ENCODE results near the gene MSANTD3. TPM values are rescaled to one million over a fixed set of nuclear protein-coding genes. Genes with fewer than 3 reads are reported as not detected.

Gene MSANTD3
- total RNA-seq, 1 donor from 2014 or later = 58.7 TPM

GRCh38 chr9:100478192-100478591 is 51.2 kb downstream of the MSANTD3 start:
- no peaks in the 10 kb centered on the region for H3K27me3 Mint-ChIP-seq (ENCODE audit: unreplicated experiment)
- no peak overlapping the region for H3K4me3 Mint-ChIP-seq (ENCODE audit: unreplicated experiment)
- no peaks in the 10 kb centered on the region for H3K9me3 Mint-ChIP-seq (ENCODE audit: unreplicated experiment)
- TF ChIP-seq CTCF (IDR thresholded peaks at IDR 0.05) = no peak
- no peaks in the 10 kb centered on the region for H3K36me3 Mint-ChIP-seq (ENCODE audit: unreplicated experiment)
- no peak overlapping the region for H3K27ac Mint-ChIP-seq (ENCODE audit: unreplicated experiment)
- no peak for DNase-seq (ENCODE audit: extremely low spot score, unreplicated experiment)
- peaks cover 11% of the 10 kb centered on the region for H3K4me1 Mint-ChIP-seq (ENCODE audit: unreplicated experiment)

GRCh38 chr9:100479820-100480219 is 52.9 kb downstream of the MSANTD3 start:
- DNase-seq (ENCODE audit: extremely low spot score, unreplicated experiment) = no peak
- Mint-ChIP-seq H3K27ac (ENCODE audit: unreplicated experiment) (no peak overlapping the region), H3K9me3 (ENCODE audit: unreplicated experiment) (no peaks in the 10 kb centered on the region), H3K4me3 (ENCODE audit: unreplicated experiment) (no peak overlapping the region), H3K36me3 (ENCODE audit: unreplicated experiment) (no peaks in the 10 kb centered on the region), H3K27me3 (ENCODE audit: unreplicated experiment) (no peaks in the 10 kb centered on the region), H3K4me1 (ENCODE audit: unreplicated experiment) (peaks cover 3% of the 10 kb centered on the region)
- no peak for TF ChIP-seq CTCF (IDR thresholded peaks at IDR 0.05)

- no peak for TF ChIP-seq CTCF (IDR thresholded peaks at IDR 0.05)
- Mint-ChIP-seq H3K4me3 (ENCODE audit: unreplicated experiment) (no peak overlapping the region), H3K36me3 (ENCODE audit: unreplicated experiment) (no peaks in the 10 kb centered on the region), H3K27me3 (ENCODE audit: unreplicated experiment) (no peaks in the 10 kb centered on the region), H3K27ac (ENCODE audit: unreplicated experiment) (no peak overlapping the region), H3K4me1 (ENCODE audit: unreplicated experiment) (peaks cover 4% of the 10 kb centered on the region), H3K9me3 (ENCODE audit: unreplicated experiment) (no peaks in the 10 kb centered on the region)
- DNase-seq (ENCODE audit: extremely low spot score, unreplicated experiment) = no peak
These were observed 58.3 kb downstream of the MSANTD3 start for GRCh38 chr9:100485196-100485595.

- Mint-ChIP-seq H3K4me1 (ENCODE audit: unreplicated experiment) (peaks cover 4% of the 10 kb centered on the region), H3K27ac (ENCODE audit: unreplicated experiment) (no peak overlapping the region), H3K4me3 (ENCODE audit: unreplicated experiment) (no peak overlapping the region), H3K36me3 (ENCODE audit: unreplicated experiment) (no peaks in the 10 kb centered on the region), H3K27me3 (ENCODE audit: unreplicated experiment) (no peaks in the 10 kb centered on the region), H3K9me3 (ENCODE audit: unreplicated experiment) (no peaks in the 10 kb centered on the region)
- no peak for DNase-seq (ENCODE audit: extremely low spot score, unreplicated experiment)
- no peak for TF ChIP-seq CTCF (IDR thresholded peaks at IDR 0.05)
These were observed 59.7 kb downstream of the MSANTD3 start for GRCh38 chr9:100486479-100487176.

GRCh38 chr9:100488177-100488576 is 61.2 kb downstream of the MSANTD3 start:
- no peak overlapping the region for H3K27ac Mint-ChIP-seq (ENCODE audit: unreplicated experiment)
- no peak for DNase-seq (ENCODE audit: extremely low spot score, unreplicated experiment)
- H3K9me3 Mint-ChIP-seq (ENCODE audit: unreplicated experiment) = no peaks in the 10 kb centered on the region
- no peaks in the 10 kb centered on the region for H3K27me3 Mint-ChIP-seq (ENCODE audit: unreplicated experiment)
- no peak for TF ChIP-seq CTCF (IDR thresholded peaks at IDR 0.05)
- H3K4me3 Mint-ChIP-seq (ENCODE audit: unreplicated experiment) = no peak overlapping the region
- H3K4me1 Mint-ChIP-seq (ENCODE audit: unreplicated experiment) = peaks cover 4% of the 10 kb centered on the region
- H3K36me3 Mint-ChIP-seq (ENCODE audit: unreplicated experiment) = no peaks in the 10 kb centered on the region

All from osteocyte (in vitro differentiated cells).